Measurements from ENCODE around the gene SAP30BP.

GRCh38 chr17:75693500-75694481, 26.7 kb downstream of the SAP30BP start:
- TF ChIP-seq CTCF (IDR thresholded peaks at IDR 0.05) (no peak), POLR2A (IDR thresholded peaks at IDR 0.05) (no peak)

Data from Peyer's patch (tissue), 4 donors.